Measurements from ENCODE around the gene ANXA3. TPM values are rescaled to one million over a fixed set of nuclear protein-coding genes. Genes with fewer than 3 reads are reported as not detected.

Gene ANXA3
- total RNA-seq, 1 donor, result 50.1 TPM

DNA sequence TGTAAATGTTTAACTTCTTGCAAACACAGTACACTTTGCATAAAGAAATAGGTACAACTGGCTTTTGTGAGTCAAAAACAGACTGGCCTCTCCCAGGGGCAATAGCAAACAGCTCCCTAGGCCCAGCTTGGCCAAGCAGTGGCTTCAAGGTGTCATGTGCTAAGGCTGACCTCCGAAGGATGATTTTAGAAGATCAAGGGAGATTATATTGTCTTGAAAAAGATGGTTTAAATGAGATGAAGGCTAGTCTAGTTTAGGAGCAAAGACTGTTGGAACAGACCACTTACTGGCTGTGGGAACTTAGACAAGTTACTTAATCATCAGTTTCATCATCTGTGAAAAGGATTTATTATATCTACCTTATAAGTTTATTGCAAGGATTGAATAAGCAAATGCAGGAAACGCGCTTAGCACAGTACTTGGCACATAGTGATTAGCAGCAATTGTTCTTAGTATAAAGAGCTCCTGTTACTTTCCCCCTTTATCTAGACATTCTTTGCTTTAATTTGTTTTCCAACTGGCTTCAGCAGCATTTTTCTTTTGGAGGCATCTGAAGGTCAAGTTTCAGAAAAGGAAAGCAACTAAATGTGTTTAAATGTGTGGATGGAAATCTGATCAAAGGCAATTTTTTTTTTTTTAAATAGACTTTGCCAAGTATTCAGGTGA, 17.2 kb downstream of the ANXA3 start:
- H3K4me3 ChIP-seq (ENCODE audit: low read depth, low read length), result no peak overlapping the region
- TF ChIP-seq, protein P1, sequence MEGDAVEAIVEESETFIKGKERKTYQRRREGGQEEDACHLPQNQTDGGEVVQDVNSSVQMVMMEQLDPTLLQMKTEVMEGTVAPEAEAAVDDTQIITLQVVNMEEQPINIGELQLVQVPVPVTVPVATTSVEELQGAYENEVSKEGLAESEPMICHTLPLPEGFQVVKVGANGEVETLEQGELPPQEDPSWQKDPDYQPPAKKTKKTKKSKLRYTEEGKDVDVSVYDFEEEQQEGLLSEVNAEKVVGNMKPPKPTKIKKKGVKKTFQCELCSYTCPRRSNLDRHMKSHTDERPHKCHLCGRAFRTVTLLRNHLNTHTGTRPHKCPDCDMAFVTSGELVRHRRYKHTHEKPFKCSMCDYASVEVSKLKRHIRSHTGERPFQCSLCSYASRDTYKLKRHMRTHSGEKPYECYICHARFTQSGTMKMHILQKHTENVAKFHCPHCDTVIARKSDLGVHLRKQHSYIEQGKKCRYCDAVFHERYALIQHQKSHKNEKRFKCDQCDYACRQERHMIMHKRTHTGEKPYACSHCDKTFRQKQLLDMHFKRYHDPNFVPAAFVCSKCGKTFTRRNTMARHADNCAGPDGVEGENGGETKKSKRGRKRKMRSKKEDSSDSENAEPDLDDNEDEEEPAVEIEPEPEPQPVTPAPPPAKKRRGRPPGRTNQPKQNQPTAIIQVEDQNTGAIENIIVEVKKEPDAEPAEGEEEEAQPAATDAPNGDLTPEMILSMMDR (IDR thresholded peaks at IDR 0.05; ENCODE audit: insufficient read depth, low read depth, low read length), result no peak
- peak; percentile 63 for DNase-seq (ENCODE audit: low read depth)

DNA sequence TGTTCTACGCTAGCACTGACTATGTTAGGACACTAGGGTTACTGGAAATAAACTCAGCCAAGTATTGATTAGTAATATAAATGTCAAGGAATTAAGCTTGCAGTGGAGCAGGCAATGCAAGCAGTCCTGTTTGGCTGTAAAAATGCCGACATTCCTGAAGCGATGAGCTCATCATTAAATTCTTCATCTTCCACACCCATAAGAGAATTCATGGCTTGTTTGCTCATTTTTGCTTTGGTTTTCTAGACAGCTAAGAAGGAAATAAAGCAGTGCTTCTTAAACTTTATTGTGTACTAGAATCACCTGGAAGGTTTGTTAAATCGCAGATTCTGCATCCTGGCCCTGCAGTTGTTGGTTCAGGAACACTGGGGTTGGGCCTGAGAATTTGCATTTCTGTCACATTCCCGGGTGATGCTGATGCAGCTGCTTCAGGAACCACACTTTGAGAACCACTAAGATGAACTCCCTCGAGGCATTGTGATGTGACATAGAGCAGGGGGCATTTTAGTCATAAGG, 17.8 kb downstream of the ANXA3 start:
- no peak overlapping the region for H3K4me3 ChIP-seq (ENCODE audit: low read depth, low read length)
- DNase-seq (ENCODE audit: low read depth), result peak; percentile 75
- TF ChIP-seq, protein P1 (IDR thresholded peaks at IDR 0.05; ENCODE audit: insufficient read depth, low read depth, low read length), result no peak

DNA sequence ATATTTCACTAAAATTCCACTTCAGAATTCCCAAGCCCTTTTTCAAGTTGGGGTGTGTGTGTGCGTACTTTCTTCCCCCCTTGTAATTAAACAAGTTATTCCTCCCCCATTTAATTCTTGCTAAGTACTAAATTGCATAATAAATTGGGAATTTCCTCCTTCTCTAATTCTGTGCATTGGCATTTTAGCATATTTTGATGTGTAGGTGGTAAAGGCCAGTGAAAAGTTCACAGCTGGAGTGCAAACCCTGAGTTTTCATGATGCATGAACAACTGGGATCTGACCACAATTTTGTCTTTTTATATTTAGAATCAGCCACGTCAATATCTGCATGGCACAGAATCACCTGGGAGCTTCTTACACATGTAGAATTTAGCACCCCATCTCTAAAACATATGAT, 18.5 kb downstream of the ANXA3 start:
- no peak for DNase-seq (ENCODE audit: low read depth)
- H3K4me3 ChIP-seq (ENCODE audit: low read depth, low read length), result no peak overlapping the region
- TF ChIP-seq, protein P1 (IDR thresholded peaks at IDR 0.05; ENCODE audit: insufficient read depth, low read depth, low read length), result no peak

DNA sequence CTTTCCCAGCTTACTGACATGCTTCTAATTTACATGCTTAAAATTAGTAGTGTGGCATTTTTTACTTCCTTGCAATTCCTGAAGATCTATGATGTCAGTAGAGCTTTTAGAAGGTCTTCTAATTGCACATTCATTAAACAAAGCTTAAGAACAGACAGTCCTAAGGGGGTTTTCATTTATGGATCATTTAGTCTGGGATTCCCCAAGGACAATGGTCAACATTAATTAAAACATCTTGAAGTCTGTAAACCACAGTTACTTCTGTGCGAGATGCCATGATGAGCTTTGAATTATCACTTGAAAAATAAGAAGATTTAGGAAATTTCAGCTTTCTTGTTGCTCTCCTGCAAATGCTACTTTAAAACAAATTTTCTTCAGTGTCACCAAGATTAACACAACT, 20.2 kb downstream of the ANXA3 start:
- TF ChIP-seq, protein P1 (IDR thresholded peaks at IDR 0.05; ENCODE audit: insufficient read depth, low read depth, low read length), result no peak
- no peak for DNase-seq (ENCODE audit: low read depth)
- H3K4me3 ChIP-seq (ENCODE audit: low read depth, low read length), result no peak overlapping the region

DNA sequence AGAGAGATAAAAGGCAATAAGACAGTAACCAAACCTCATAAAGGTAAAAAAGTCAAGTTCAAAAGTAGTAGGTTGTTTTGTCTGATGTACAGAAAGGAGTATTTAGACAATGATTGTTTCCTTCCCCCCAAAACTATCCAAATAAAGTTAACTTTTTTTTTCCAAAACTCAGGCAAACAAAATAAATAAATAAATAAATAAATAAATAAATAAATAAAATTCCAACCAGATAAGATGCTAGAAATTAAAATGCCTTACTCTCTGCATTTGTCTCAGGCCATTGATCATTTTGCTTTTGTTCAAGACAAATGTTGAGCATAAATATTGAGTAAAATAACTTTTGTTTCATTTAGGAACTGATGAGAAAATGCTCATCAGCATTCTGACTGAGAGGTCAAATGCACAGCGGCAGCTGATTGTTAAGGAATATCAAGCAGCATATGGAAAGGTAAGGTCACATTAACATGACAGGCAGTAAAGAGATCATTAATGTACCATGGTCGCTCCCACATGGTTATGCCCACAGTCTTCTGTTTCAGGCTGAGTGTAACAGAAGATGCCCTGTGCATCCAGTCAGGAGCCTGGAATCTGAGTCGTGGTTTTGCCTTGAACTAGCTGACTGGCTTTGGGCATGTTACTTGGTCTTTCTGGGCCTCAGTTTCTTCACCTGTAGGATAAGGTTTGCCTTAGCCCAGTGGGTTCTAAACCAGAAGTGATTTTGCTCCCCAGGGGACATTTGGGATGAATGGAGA, 27.3 kb downstream of the ANXA3 start:
- no peak overlapping the region for H3K4me3 ChIP-seq (ENCODE audit: low read depth, low read length)
- no peak for DNase-seq (ENCODE audit: low read depth)
- TF ChIP-seq, protein P1 (IDR thresholded peaks at IDR 0.05; ENCODE audit: insufficient read depth, low read depth, low read length), result no peak

DNA sequence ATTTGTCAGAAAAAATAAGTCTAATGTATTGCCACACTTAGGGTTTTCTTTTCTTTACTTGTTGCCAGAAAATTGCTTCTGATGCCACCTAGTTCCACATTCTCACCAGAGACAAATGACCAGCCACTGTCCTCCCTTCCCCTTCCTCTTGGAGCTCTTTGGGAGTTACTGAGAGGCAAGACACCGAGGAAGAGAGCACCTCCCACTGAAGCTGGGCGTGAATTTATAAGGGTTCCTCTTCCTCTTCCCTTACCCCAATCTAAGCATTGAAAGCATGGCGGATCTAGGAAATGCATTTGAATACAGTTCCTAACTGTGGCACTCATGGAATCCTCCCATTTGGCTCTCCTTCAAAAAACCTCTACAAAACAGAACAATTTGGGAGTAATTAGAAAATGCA, 30.0 kb downstream of the ANXA3 start:
- TF ChIP-seq, protein P1 (IDR thresholded peaks at IDR 0.05; ENCODE audit: insufficient read depth, low read depth, low read length), result no peak
- no peak for DNase-seq (ENCODE audit: low read depth)
- H3K4me3 ChIP-seq (ENCODE audit: low read depth, low read length), result no peak overlapping the region

All from fibroblast of villous mesenchyme (primary cell).